Measurements from ENCODE around the gene HOXB4. TPM values are rescaled to one million over a fixed set of nuclear protein-coding genes. Genes with fewer than 3 reads are reported as not detected.

HOXB4 gene
- polyA plus RNA-seq, 1 of the 3 experiments (the other 2 are of a cell fraction) = 0.03 TPM

DNA sequence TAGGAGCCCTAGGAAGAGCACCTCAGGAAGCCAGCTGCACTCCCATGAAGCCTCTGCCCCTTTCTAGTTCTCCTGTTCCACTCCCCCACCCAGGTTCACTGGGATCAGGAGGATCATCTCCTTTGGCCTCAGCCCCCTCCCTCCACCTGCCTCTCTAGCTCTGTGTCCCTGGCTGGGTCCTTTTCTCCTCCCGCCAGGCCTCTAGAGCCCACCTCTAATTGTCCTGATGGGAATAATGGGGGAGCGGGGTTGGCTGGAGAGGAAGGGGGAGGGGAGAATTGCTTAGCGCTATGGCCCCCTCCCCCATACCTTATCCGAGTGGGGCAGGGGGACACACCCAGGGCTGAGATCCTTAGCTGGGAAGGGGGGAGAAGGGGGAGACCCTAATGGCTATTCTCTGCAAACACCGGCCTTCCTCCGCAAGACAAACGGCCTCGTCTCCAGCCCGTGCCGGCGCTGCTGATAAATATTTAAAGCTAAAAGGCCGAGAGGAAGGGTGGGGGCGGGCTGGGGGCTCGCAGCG lies 31.7 kb upstream of the HOXB4 start:
- ChIA-PET POLR2A (no interaction called here), CTCF (interaction anchor here (1.0 to 1.7 kb wide), 5 partner anchors 9 to 302 kb away, joined by 3 to 8 read pairs (median 3); partner anchors contain the start of gene HOXB5)
- no peak overlapping the region for H3K27ac ChIP-seq (ENCODE audit: low read depth in 2 of 2, low read length in 1 of 2)
- no peak overlapping the region for H2AFZ ChIP-seq (ENCODE audit: low read depth)
- no peak overlapping the region for H3K9ac ChIP-seq
- peak overlapping the region in 1 of 2 experiments; percentile 2; a peak in 1 of 4 replicates for H3K4me3 ChIP-seq (ENCODE audit: low read depth in 2 of 2, low read length in 1 of 2)
- no peaks in the 10 kb centered on the region for H3K9me3 ChIP-seq
- no peaks in the 10 kb centered on the region; a peak in 1 of 4 replicates for H3K4me1 ChIP-seq (ENCODE audit: control insufficient read depth in 1 of 2, insufficient read depth in 2 of 2, low read depth in 1 of 2, low read length in 1 of 2)
- H3K9me2 ChIP-seq = no peaks in the 10 kb centered on the region
- TF ChIP-seq IRF3 (IDR thresholded peaks at IDR 0.05; ENCODE audit: low read depth, low read length) = no peak
- no peak for TF ChIP-seq ELF1 (IDR thresholded peaks at IDR 0.05)
- TF ChIP-seq RCOR1 (IDR thresholded peaks at IDR 0.05; ENCODE audit: low read length) = no peak
- no peak for TF ChIP-seq RXRA (IDR thresholded peaks at IDR 0.05; ENCODE audit: borderline replicate concordance, low read depth)
- TF ChIP-seq RFX5 (IDR thresholded peaks at IDR 0.05; ENCODE audit: low read length) = no peak
- no peak for TF ChIP-seq FOXJ3 (CRISPR knock-in tag; IDR thresholded peaks at IDR 0.05)
- no peak for TF ChIP-seq SMC3 (IDR thresholded peaks at IDR 0.05; ENCODE audit: low read depth, low read length)
- no peak for TF ChIP-seq NFIC (IDR thresholded peaks at IDR 0.05; ENCODE audit: borderline replicate concordance)
- TF ChIP-seq MAX (IDR thresholded peaks at IDR 0.05; ENCODE audit: low read depth) = no peak
- TF ChIP-seq TCF12 (IDR thresholded peaks at IDR 0.05) = no peak
- TF ChIP-seq USF1 (IDR thresholded peaks at IDR 0.05; ENCODE audit: borderline replicate concordance, low read depth) = no peak
- TF ChIP-seq, protein P1, sequence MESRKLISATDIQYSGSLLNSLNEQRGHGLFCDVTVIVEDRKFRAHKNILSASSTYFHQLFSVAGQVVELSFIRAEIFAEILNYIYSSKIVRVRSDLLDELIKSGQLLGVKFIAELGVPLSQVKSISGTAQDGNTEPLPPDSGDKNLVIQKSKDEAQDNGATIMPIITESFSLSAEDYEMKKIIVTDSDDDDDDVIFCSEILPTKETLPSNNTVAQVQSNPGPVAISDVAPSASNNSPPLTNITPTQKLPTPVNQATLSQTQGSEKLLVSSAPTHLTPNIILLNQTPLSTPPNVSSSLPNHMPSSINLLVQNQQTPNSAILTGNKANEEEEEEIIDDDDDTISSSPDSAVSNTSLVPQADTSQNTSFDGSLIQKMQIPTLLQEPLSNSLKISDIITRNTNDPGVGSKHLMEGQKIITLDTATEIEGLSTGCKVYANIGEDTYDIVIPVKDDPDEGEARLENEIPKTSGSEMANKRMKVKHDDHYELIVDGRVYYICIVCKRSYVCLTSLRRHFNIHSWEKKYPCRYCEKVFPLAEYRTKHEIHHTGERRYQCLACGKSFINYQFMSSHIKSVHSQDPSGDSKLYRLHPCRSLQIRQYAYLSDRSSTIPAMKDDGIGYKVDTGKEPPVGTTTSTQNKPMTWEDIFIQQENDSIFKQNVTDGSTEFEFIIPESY (IDR thresholded peaks at IDR 0.05; ENCODE audit: borderline replicate concordance, low read depth) = no peak
- DNase-seq = no peak
- H3K4me2 ChIP-seq = no peak overlapping the region; the same call in 1 of the 2 replicates
- WGBS (ENCODE audit: low lambda C conversion rate) = 1% methylated on average over 15 of the region's 15 CpGs
- H4K20me1 ChIP-seq (ENCODE audit: insufficient read depth) = peaks cover 5% of the 10 kb centered on the region; the same call in 1 of the 2 replicates
- no peaks in the 10 kb centered on the region for H3K36me3 ChIP-seq (replicated peaks in 1 of 2; ENCODE audit: control insufficient read depth in 1 of 2, insufficient read depth in 2 of 2, low read length in 1 of 2)
- H3F3A ChIP-seq (replicated peaks; ENCODE audit: insufficient read depth) = no peaks in the 10 kb centered on the region
- no peaks in the 10 kb centered on the region for H3K79me2 ChIP-seq (ENCODE audit: insufficient read depth)
- H3K27me3 ChIP-seq (ENCODE audit: insufficient read depth) = peaks cover 99% of the 10 kb centered on the region

DNA sequence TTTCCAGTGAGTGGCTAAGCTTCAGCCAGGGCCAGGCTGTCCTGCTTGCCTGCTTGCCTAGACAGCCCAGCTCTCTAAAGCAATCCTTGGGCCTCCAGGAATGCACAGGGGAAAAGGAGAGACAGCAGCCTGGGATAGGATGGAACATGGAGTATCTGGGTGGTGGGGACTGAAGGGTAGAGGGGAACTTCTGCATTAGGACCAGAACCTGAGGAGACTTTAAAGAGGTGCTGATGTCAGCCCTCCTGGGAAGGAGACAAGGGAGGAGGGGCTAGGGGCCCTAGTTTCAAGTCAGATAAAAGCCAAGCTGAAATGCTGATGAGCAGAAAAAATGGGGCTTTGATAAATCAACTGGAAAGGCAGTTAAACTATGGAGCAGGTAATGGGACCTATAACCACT lies 30.9 kb upstream of the HOXB4 start:
- Histone ChIP-seq H2AFZ (ENCODE audit: low read depth) (no peak overlapping the region), H3K9ac (no peak overlapping the region), H3F3A (replicated peaks; ENCODE audit: insufficient read depth) (no peaks in the 10 kb centered on the region), H4K20me1 (ENCODE audit: insufficient read depth) (peaks cover 5% of the 10 kb centered on the region; the same call in 1 of the 2 replicates), H3K79me2 (ENCODE audit: insufficient read depth) (no peaks in the 10 kb centered on the region), H3K36me3 (replicated peaks in 1 of 2; ENCODE audit: control insufficient read depth in 1 of 2, insufficient read depth in 2 of 2, low read length in 1 of 2) (no peaks in the 10 kb centered on the region), H3K4me2 (no peak overlapping the region), H3K9me2 (no peaks in the 10 kb centered on the region), H3K4me1 (ENCODE audit: control insufficient read depth in 1 of 2, insufficient read depth in 2 of 2, low read depth in 1 of 2, low read length in 1 of 2) (no peaks in the 10 kb centered on the region; a peak in 1 of 4 replicates), H3K9me3 (no peaks in the 10 kb centered on the region), H3K27me3 (ENCODE audit: insufficient read depth) (peaks cover 99% of the 10 kb centered on the region), H3K27ac (ENCODE audit: low read depth in 2 of 2, low read length in 1 of 2) (no peak overlapping the region), H3K4me3 (ENCODE audit: low read depth in 2 of 2, low read length in 1 of 2) (no peak overlapping the region)
- POLR2A ChIA-PET = no interaction called here
- DNase-seq = no peak
- CTCF ChIA-PET = interaction anchor here (0.9 to 1.7 kb wide), 8 partner anchors 8 to 594 kb away, joined by 3 to 8 read pairs (median 3); partner anchors contain the start of gene HOXB5
- TF ChIP-seq EZH2phosphoT487 (IDR thresholded peaks at IDR 0.05; ENCODE audit: borderline replicate concordance, low read depth) (no peak), CTCF (IDR thresholded peaks at IDR 0.05) (no peak), MAX (IDR thresholded peaks at IDR 0.05; ENCODE audit: low read depth) (no peak), RFX5 (IDR thresholded peaks at IDR 0.05; ENCODE audit: low read length) (no peak), SMC3 (IDR thresholded peaks at IDR 0.05; ENCODE audit: low read depth, low read length) (no peak), FOXM1 (IDR thresholded peaks at IDR 0.05; ENCODE audit: low read depth) (no peak), NFIC (IDR thresholded peaks at IDR 0.05; ENCODE audit: borderline replicate concordance) (no peak), CHD2 (IDR thresholded peaks at IDR 0.05; ENCODE audit: low read length, partially characterized antibody) (no peak), GABPA (IDR thresholded peaks at IDR 0.05; ENCODE audit: low read depth) (no peak), SIN3A (IDR thresholded peaks at IDR 0.05; ENCODE audit: borderline replicate concordance, low read depth, low read length) (no peak), MXI1 (IDR thresholded peaks at IDR 0.05; ENCODE audit: low read depth, low read length) (no peak)

Measured in SK-N-SH (cell line).